KMS-11 (cell line): ENCODE measurements around the gene HSPB2.

ENCODE experiments used
- H2AFZ ChIP-seq: fragments of 200-600 bp; sonication (generic); 2 replicates; pipeline ENCODE4 v1.6.1; 2016; ENCODE audit warnings: antibody characterized with exemption, mixed run types, low read depth
- H3K27ac ChIP-seq: fragments of 200-600 bp; sonication (generic); 2 replicates; pipeline ENCODE4 v1.6.1; 2016; ENCODE audit warnings: mild to moderate bottlenecking, mixed run types
- H3K27me3 ChIP-seq: fragments of 200-600 bp; sonication (generic); 2 replicates; pipeline ENCODE4 v1.6.1; 2017; ENCODE audit warnings: mild to moderate bottlenecking, low read depth, mixed run types, moderate library complexity; ENCODE audit not compliant: insufficient read depth
- H3K36me3 ChIP-seq: fragments of 200-600 bp; sonication (generic); 2 replicates; pipeline ENCODE4 v1.6.1; 2017; ENCODE audit warnings: mild to moderate bottlenecking, mixed run types; ENCODE audit not compliant: insufficient read depth
- H3K4me1 ChIP-seq: fragments of 200-600 bp; sonication (generic); 2 replicates; pipeline ENCODE4 v1.6.1; 2016; ENCODE audit warnings: mild to moderate bottlenecking, low read depth, mixed run types; ENCODE audit not compliant: poor library complexity, severe bottlenecking
- H3K4me2 ChIP-seq: fragments of 200-600 bp; sonication (generic); 2 replicates; pipeline ENCODE4 v1.7.0; 2016; ENCODE audit warnings: mild to moderate bottlenecking, mixed run types
- H3K4me3 ChIP-seq: fragments of 200-600 bp; sonication (generic); IDR thresholded peaks from 2 replicates; pipeline ENCODE4 v1.6.1; 2017; ENCODE audit warnings: low read depth, low read length, mixed read lengths; ENCODE audit not compliant: insufficient read depth
- H3K79me2 ChIP-seq: fragments of 200-600 bp; sonication (generic); 2 replicates; pipeline ENCODE4 v1.6.1; 2016; ENCODE audit warnings: low read depth, mixed run types; ENCODE audit not compliant: insufficient read depth
- H3K9ac ChIP-seq: fragments of 200-600 bp; sonication (generic); 2 replicates; pipeline ENCODE4 v1.6.1; 2016; ENCODE audit warnings: mild to moderate bottlenecking, mixed run types
- H4K20me1 ChIP-seq: fragments of 200-600 bp; sonication (generic); 2 replicates; pipeline ENCODE4 v1.6.1; 2016; ENCODE audit warnings: mild to moderate bottlenecking, mixed run types; ENCODE audit not compliant: insufficient read depth
- TF ChIP-seq, protein P1 (sequence below): fragments of 200-600 bp; sonication (generic); conservative IDR thresholded peaks from 2 replicates; pipeline ENCODE4 v1.6.1; 2017; ENCODE audit warnings: low read depth, mild to moderate bottlenecking, antibody characterized with exemption, low read length, moderate library complexity, mixed read lengths

The HSPB2 gene

DNA sequence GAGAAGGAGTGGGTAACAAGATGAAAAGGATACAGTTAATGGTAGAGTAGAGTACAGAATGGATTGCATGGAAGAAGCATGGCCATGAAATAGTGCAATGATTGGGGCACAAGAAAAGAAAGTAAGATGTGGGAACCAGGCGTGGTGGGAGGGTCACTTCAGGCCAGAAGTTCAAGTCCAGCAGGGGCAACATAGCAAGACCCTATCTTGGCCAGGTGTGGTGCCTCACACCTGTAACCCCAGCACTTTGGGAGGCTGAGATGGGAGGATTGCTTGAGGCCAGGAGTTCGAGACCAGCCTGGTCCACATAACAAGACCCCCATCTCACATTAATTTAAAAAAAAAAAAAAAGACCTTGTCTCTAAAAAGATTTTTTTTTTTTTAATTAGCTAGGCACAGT is 4.8 kb downstream of the HSPB2 start:
- H3K27me3 ChIP-seq = no peaks in the 10 kb centered on the region
- H2AFZ ChIP-seq = no peak overlapping the region
- H3K36me3 ChIP-seq = no peaks in the 10 kb centered on the region
- TF ChIP-seq, protein P1, sequence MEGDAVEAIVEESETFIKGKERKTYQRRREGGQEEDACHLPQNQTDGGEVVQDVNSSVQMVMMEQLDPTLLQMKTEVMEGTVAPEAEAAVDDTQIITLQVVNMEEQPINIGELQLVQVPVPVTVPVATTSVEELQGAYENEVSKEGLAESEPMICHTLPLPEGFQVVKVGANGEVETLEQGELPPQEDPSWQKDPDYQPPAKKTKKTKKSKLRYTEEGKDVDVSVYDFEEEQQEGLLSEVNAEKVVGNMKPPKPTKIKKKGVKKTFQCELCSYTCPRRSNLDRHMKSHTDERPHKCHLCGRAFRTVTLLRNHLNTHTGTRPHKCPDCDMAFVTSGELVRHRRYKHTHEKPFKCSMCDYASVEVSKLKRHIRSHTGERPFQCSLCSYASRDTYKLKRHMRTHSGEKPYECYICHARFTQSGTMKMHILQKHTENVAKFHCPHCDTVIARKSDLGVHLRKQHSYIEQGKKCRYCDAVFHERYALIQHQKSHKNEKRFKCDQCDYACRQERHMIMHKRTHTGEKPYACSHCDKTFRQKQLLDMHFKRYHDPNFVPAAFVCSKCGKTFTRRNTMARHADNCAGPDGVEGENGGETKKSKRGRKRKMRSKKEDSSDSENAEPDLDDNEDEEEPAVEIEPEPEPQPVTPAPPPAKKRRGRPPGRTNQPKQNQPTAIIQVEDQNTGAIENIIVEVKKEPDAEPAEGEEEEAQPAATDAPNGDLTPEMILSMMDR = no peak
- no peak overlapping the region for H3K4me3 ChIP-seq
- no peak overlapping the region for H3K27ac ChIP-seq
- H3K79me2 ChIP-seq = no peaks in the 10 kb centered on the region
- peaks cover 11% of the 10 kb centered on the region for H3K4me1 ChIP-seq
- no peak overlapping the region for H3K9ac ChIP-seq
- no peaks in the 10 kb centered on the region for H4K20me1 ChIP-seq
- H3K4me2 ChIP-seq = no peak overlapping the region

DNA sequence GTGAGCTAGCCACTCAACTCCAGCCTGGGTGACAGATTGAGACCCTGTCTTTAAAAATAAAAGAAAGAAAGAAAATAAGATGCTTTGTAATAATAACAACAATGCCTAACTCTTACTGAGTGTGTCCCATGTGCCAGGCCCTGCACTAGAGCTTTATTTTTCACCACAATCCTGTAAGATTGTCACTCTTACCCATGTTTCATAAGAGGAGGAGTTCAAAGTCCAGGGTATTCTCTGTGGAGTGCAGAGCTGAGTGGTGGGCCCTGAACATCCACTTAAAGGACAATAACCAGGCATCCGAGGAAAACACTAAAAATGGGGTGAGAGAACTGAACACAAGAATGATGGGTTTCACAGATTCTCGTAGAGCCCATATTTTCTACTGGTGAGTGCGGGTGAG is 5.3 kb downstream of the HSPB2 start:
- H2AFZ ChIP-seq = no peak overlapping the region
- no peak overlapping the region for H3K27ac ChIP-seq
- no peaks in the 10 kb centered on the region for H3K27me3 ChIP-seq
- H4K20me1 ChIP-seq = no peaks in the 10 kb centered on the region
- TF ChIP-seq, protein P1 = no peak
- peaks cover 11% of the 10 kb centered on the region for H3K4me1 ChIP-seq
- H3K36me3 ChIP-seq = no peaks in the 10 kb centered on the region
- no peak overlapping the region for H3K9ac ChIP-seq
- H3K79me2 ChIP-seq = no peaks in the 10 kb centered on the region
- H3K4me2 ChIP-seq = 0 out of 2 replicates have a peak overlapping the region, but pooled peaks have one; percentile 21
- H3K4me3 ChIP-seq = no peak overlapping the region

DNA sequence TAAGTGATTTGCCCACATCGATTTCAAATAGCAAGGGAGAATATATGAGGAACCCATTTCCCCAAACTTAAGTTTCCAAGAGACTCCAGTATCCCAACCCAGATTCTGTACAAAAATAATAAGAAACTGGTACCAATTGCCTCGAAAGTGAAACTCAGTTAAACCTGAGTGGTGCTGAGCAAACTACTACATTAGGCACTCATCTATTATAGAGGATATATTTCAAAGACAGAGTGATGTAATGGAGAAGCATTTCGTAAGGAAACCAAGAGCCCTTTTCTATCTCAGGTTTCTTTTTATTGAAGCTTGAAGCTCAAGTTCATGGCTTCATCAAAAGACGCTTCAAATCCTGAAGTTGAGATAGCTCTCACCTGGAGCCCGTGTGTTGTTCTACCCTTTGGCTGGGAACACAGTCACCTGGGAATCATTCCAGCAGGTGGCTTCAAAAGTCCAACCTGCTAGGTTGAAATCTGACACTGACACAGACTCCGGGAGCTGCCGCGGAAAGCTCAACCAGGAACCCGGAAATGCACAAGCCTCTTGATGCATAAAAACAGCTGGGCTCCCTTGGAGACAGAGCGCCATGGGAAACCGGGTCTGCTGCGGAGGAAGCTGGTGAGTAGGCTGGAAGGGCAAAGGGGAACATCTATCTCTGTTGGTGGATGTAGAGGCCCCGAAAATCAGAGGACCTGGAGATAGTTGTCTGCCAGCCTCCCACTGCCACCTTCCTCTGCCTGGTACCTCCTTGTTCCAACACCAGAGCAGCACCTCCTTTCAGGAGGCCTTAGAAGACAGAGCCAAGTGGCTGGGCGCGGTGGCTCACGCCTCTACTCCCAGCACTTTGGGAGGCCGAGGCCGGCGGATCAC is 6.1 kb downstream of the HSPB2 start, which contains the start of gene C11orf52:
Gene C11orf52, plus strand, starts transcription at position 524 of the 867 bp plus-strand sequence. Its CDS starts 60 bp downstream, at position 584.
- no peak within 1 kb of the TSS for H3K4me3 ChIP-seq
- H2AFZ ChIP-seq = no peak within 1 kb of the TSS
- no peaks in the 10 kb centered on the region for H4K20me1 ChIP-seq
- H3K4me2 ChIP-seq = 0 out of 2 replicates have a peak within 1 kb of the TSS, but pooled peaks have one; percentile 21
- H3K9ac ChIP-seq = no peak within 1 kb of the TSS
- peaks cover 11% of the 10 kb centered on the region for H3K4me1 ChIP-seq
- H3K27me3 ChIP-seq = no peaks in the 10 kb centered on the region
- TF ChIP-seq, protein P1 = no peak
- no peaks in the 10 kb centered on the region for H3K36me3 ChIP-seq
- no peaks in the 10 kb centered on the region for H3K79me2 ChIP-seq
- no peak within 1 kb of the TSS for H3K27ac ChIP-seq

DNA sequence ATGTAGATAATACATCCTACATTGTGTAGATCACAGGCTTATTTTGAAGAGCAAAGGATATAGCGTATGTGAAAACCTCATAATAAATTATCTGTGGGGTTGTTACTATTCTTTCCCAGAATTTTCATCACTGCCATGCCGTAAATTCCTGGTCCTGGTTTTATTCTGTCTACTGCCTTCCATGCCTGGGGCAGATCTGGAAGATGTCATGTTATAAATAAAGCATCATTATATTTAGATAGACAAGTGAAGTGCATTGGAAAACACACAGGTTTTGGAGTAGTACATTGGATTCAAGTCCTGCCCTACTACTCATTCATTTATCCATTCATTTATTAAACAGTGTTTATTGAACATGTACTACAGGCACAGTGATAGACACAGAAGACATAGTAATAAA is 8.4 kb downstream of the HSPB2 start:
- Histone ChIP-seq H3K4me1 (peaks cover 16% of the 10 kb centered on the region), H3K4me2 (no peak overlapping the region), H3K9ac (no peak overlapping the region), H2AFZ (no peak overlapping the region), H3K36me3 (no peaks in the 10 kb centered on the region), H3K79me2 (no peaks in the 10 kb centered on the region), H3K27me3 (no peaks in the 10 kb centered on the region), H4K20me1 (no peaks in the 10 kb centered on the region), H3K4me3 (no peak overlapping the region), H3K27ac (no peak overlapping the region)
- TF ChIP-seq, protein P1 = no peak
